ENCODE data around the gene TFR2. TPM values are rescaled to one million over a fixed set of nuclear protein-coding genes. Genes with fewer than 3 reads are reported as not detected.

TFR2 gene
- total RNA-seq, 1 experiment from 2014 or later = 11.8 TPM

GRCh38 chr7:100578246-100579183 lies 62.8 kb downstream of the TFR2 start (continued):
- TF ChIP-seq, protein P1, sequence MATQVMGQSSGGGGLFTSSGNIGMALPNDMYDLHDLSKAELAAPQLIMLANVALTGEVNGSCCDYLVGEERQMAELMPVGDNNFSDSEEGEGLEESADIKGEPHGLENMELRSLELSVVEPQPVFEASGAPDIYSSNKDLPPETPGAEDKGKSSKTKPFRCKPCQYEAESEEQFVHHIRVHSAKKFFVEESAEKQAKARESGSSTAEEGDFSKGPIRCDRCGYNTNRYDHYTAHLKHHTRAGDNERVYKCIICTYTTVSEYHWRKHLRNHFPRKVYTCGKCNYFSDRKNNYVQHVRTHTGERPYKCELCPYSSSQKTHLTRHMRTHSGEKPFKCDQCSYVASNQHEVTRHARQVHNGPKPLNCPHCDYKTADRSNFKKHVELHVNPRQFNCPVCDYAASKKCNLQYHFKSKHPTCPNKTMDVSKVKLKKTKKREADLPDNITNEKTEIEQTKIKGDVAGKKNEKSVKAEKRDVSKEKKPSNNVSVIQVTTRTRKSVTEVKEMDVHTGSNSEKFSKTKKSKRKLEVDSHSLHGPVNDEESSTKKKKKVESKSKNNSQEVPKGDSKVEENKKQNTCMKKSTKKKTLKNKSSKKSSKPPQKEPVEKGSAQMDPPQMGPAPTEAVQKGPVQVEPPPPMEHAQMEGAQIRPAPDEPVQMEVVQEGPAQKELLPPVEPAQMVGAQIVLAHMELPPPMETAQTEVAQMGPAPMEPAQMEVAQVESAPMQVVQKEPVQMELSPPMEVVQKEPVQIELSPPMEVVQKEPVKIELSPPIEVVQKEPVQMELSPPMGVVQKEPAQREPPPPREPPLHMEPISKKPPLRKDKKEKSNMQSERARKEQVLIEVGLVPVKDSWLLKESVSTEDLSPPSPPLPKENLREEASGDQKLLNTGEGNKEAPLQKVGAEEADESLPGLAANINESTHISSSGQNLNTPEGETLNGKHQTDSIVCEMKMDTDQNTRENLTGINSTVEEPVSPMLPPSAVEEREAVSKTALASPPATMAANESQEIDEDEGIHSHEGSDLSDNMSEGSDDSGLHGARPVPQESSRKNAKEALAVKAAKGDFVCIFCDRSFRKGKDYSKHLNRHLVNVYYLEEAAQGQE (IDR thresholded peaks at IDR 0.05; ENCODE audit: low read depth) = no peak
- TF ChIP-seq ELF1 (IDR thresholded peaks at IDR 0.05; ENCODE audit: borderline replicate concordance, low read depth) (no peak), EGR1 (IDR thresholded peaks at IDR 0.05; ENCODE audit: low read depth) (no peak), FOSL1 (IDR thresholded peaks at IDR 0.05; ENCODE audit: low read depth) (no peak), SIN3A (IDR thresholded peaks at IDR 0.05; ENCODE audit: low read depth) (no peak), ZNF274 (IDR thresholded peaks at IDR 0.05; ENCODE audit: low read depth, low read length) (no peak), POLR2AphosphoS5 (IDR thresholded peaks at IDR 0.05; ENCODE audit: low read depth, low read length) (no peak), ZFX (IDR thresholded peaks at IDR 0.05) (no peak), EZH2 (IDR thresholded peaks at IDR 0.05) (no peak), ATF3 (IDR thresholded peaks at IDR 0.05) (no peak), POLR2A (IDR thresholded peaks at IDR 0.05; ENCODE audit: borderline replicate concordance, extremely low read depth, insufficient read depth, insufficient read length) (no peak)

Data from HCT116 (cell line).